ENCODE measurements around the gene CPLANE2. TPM values are rescaled to one million over a fixed set of nuclear protein-coding genes. Genes with fewer than 3 reads are reported as not detected.
"Not testable (repeated sequence)": the region's sequence is repeated elsewhere in the genome, so short reads cannot be mapped to it uniquely, and the experiment has no call there.

Gene CPLANE2
- total and polyA plus RNA-seq, 2 donors = 4.0 to 4.2 TPM

- no peak for DNase-seq (ENCODE audit: low read depth in 6 of 9, low spot score in 9 of 9)
- Histone ChIP-seq H3K27ac (ENCODE audit: low read depth in 1 of 2, low read length in 1 of 2) (no peak overlapping the region), H3K4me1 (ENCODE audit: control insufficient read depth in 2 of 2, insufficient read depth in 2 of 2, low read length in 2 of 2) (peaks cover 10 to 20% of the 10 kb centered on the region in 2 donors), H3K36me3 (ENCODE audit: control insufficient read depth in 2 of 2, insufficient read depth in 2 of 2, low read length in 1 of 2) (peaks cover 0 to 10% of the 10 kb centered on the region in 2 donors), H3K27me3 (ENCODE audit: control insufficient read depth in 2 of 2, insufficient read depth in 1 of 2, low read length in 1 of 2) (peaks cover 0 to 8% of the 10 kb centered on the region in 2 donors), H3K9me3 (ENCODE audit: control insufficient read depth in 2 of 2, insufficient read depth in 1 of 2, low read length in 1 of 2) (peaks cover 0 to 4% of the 10 kb centered on the region in 2 donors), H3K4me3 (ENCODE audit: low read length in 2 of 2) (no peak overlapping the region)
- whole genome bisulfite sequencing = 97% methylated on average over 2 of the region's 2 CpGs
These were observed 32.8 kb downstream of the CPLANE2 start for GRCh38 chr1:16204216-16204615.

GRCh38 chr1:16203550-16203949, 33.4 kb downstream of the CPLANE2 start:
- peaks cover 0 to 4% of the 10 kb centered on the region in 2 donors for H3K9me3 ChIP-seq (ENCODE audit: control insufficient read depth in 2 of 2, insufficient read depth in 1 of 2, low read length in 1 of 2)
- H3K4me3 ChIP-seq (ENCODE audit: low read length in 2 of 2) = no peak overlapping the region
- H3K27ac ChIP-seq (ENCODE audit: low read depth in 1 of 2, low read length in 1 of 2) = no peak overlapping the region
- no peak for DNase-seq (ENCODE audit: low read depth in 6 of 9, low spot score in 9 of 9)
- 50% methylated on average over 3 of the region's 3 CpGs for WGBS
- H3K36me3 ChIP-seq (ENCODE audit: control insufficient read depth in 2 of 2, insufficient read depth in 2 of 2, low read length in 1 of 2) = peaks cover 0 to 10% of the 10 kb centered on the region in 2 donors
- H3K4me1 ChIP-seq (ENCODE audit: control insufficient read depth in 2 of 2, insufficient read depth in 2 of 2, low read length in 2 of 2) = peaks cover 10 to 20% of the 10 kb centered on the region in 2 donors
- H3K27me3 ChIP-seq (ENCODE audit: control insufficient read depth in 2 of 2, insufficient read depth in 1 of 2, low read length in 1 of 2) = peaks cover 0 to 5% of the 10 kb centered on the region in 2 donors

GRCh38 chr1:16202281-16203210, 34.4 kb downstream of the CPLANE2 start:
- peaks cover 0 to 10% of the 10 kb centered on the region in 2 donors for H3K36me3 ChIP-seq (ENCODE audit: control insufficient read depth in 2 of 2, insufficient read depth in 2 of 2, low read length in 1 of 2)
- H3K27me3 ChIP-seq (ENCODE audit: control insufficient read depth in 2 of 2, insufficient read depth in 1 of 2, low read length in 1 of 2) = peaks cover 0 to 3% of the 10 kb centered on the region in 2 donors
- no peak overlapping the region for H3K4me3 ChIP-seq (ENCODE audit: low read length in 2 of 2)
- peaks cover 7 to 18% of the 10 kb centered on the region in 2 donors for H3K4me1 ChIP-seq (ENCODE audit: control insufficient read depth in 2 of 2, insufficient read depth in 2 of 2, low read length in 2 of 2)
- no peak for DNase-seq (ENCODE audit: low read depth in 6 of 9, low spot score in 9 of 9)
- peaks cover 0 to 4% of the 10 kb centered on the region in 2 donors for H3K9me3 ChIP-seq (ENCODE audit: control insufficient read depth in 2 of 2, insufficient read depth in 1 of 2, low read length in 1 of 2)
- H3K27ac ChIP-seq (ENCODE audit: low read depth in 1 of 2, low read length in 1 of 2) = no peak overlapping the region
- 96% methylated on average over 24 of the region's 24 CpGs for WGBS

GRCh38 chr1:16199700-16200099, 37.3 kb downstream of the CPLANE2 start:
- no peak for DNase-seq (ENCODE audit: low read depth in 6 of 9, low spot score in 9 of 9)
- no peaks in the 10 kb centered on the region for H3K4me1 ChIP-seq (ENCODE audit: control insufficient read depth in 2 of 2, insufficient read depth in 2 of 2, low read length in 2 of 2)
- no peaks in the 10 kb centered on the region for H3K27me3 ChIP-seq (ENCODE audit: control insufficient read depth in 2 of 2, insufficient read depth in 1 of 2, low read length in 1 of 2)
- no peaks in the 10 kb centered on the region for H3K9me3 ChIP-seq (ENCODE audit: control insufficient read depth in 2 of 2, insufficient read depth in 1 of 2, low read length in 1 of 2)
- WGBS = 96% methylated on average over 4 of the region's 4 CpGs
- no peak overlapping the region for H3K4me3 ChIP-seq (ENCODE audit: low read length in 2 of 2)
- H3K36me3 ChIP-seq (ENCODE audit: control insufficient read depth in 2 of 2, insufficient read depth in 2 of 2, low read length in 1 of 2) = peaks cover 0 to 10% of the 10 kb centered on the region in 2 donors
- no peak overlapping the region for H3K27ac ChIP-seq (ENCODE audit: low read depth in 1 of 2, low read length in 1 of 2)

- 71% methylated on average over 1 of the region's 1 CpG for WGBS
- Histone ChIP-seq H3K27ac (ENCODE audit: low read depth in 1 of 2, low read length in 1 of 2) (no peak overlapping the region), H3K27me3 (ENCODE audit: control insufficient read depth in 2 of 2, insufficient read depth in 1 of 2, low read length in 1 of 2) (no peaks in the 10 kb centered on the region), H3K9me3 (ENCODE audit: control insufficient read depth in 2 of 2, insufficient read depth in 1 of 2, low read length in 1 of 2) (no peaks in the 10 kb centered on the region), H3K4me3 (ENCODE audit: low read length in 2 of 2) (no peak overlapping the region), H3K36me3 (ENCODE audit: control insufficient read depth in 2 of 2, insufficient read depth in 2 of 2, low read length in 1 of 2) (peaks cover 0 to 9% of the 10 kb centered on the region in 2 donors), H3K4me1 (ENCODE audit: control insufficient read depth in 2 of 2, insufficient read depth in 2 of 2, low read length in 2 of 2) (no peaks in the 10 kb centered on the region)
- no peak for DNase-seq (ENCODE audit: low read depth in 6 of 9, low spot score in 9 of 9)
These were observed 37.9 kb downstream of the CPLANE2 start for GRCh38 chr1:16199157-16199501.

- Histone ChIP-seq H3K4me3 (ENCODE audit: low read length in 2 of 2) (no peak overlapping the region), H3K27ac (ENCODE audit: low read depth in 1 of 2, low read length in 1 of 2) (no peak overlapping the region), H3K27me3 (ENCODE audit: control insufficient read depth in 2 of 2, insufficient read depth in 1 of 2, low read length in 1 of 2) (no peaks in the 10 kb centered on the region), H3K36me3 (ENCODE audit: control insufficient read depth in 2 of 2, insufficient read depth in 2 of 2, low read length in 1 of 2) (peaks cover 0 to 7% of the 10 kb centered on the region in 2 donors), H3K9me3 (ENCODE audit: control insufficient read depth in 2 of 2, insufficient read depth in 1 of 2, low read length in 1 of 2) (no peaks in the 10 kb centered on the region), H3K4me1 (ENCODE audit: control insufficient read depth in 2 of 2, insufficient read depth in 2 of 2, low read length in 2 of 2) (no peaks in the 10 kb centered on the region)
- 96% methylated on average over 8 of the region's 8 CpGs for WGBS
- no peak for DNase-seq (ENCODE audit: low read depth in 6 of 9, low spot score in 9 of 9)
These were observed 38.4 kb downstream of the CPLANE2 start for GRCh38 chr1:16198444-16199156.

GRCh38 chr1:16196874-16197273, 40.1 kb downstream of the CPLANE2 start:
- DNase-seq (ENCODE audit: low read depth in 6 of 9, low spot score in 9 of 9) = no peak
- no peak overlapping the region for H3K4me3 ChIP-seq (ENCODE audit: low read length in 2 of 2)
- peaks cover 0 to 4% of the 10 kb centered on the region in 2 donors for H3K36me3 ChIP-seq (ENCODE audit: control insufficient read depth in 2 of 2, insufficient read depth in 2 of 2, low read length in 1 of 2)
- H3K9me3 ChIP-seq (ENCODE audit: control insufficient read depth in 2 of 2, insufficient read depth in 1 of 2, low read length in 1 of 2) = peaks cover 0 to 3% of the 10 kb centered on the region in 2 donors
- WGBS = 64% methylated on average over 3 of the region's 3 CpGs
- H3K4me1 ChIP-seq (ENCODE audit: control insufficient read depth in 2 of 2, insufficient read depth in 2 of 2, low read length in 2 of 2) = no peaks in the 10 kb centered on the region
- no peak overlapping the region for H3K27ac ChIP-seq (ENCODE audit: low read depth in 1 of 2, low read length in 1 of 2)
- H3K27me3 ChIP-seq (ENCODE audit: control insufficient read depth in 2 of 2, insufficient read depth in 1 of 2, low read length in 1 of 2) = peaks cover 0 to 4% of the 10 kb centered on the region in 2 donors

GRCh38 chr1:16196139-16196538, 40.8 kb downstream of the CPLANE2 start:
- not testable (repeated sequence) for H3K4me3 ChIP-seq (ENCODE audit: low read length in 2 of 2); H3K27ac ChIP-seq (ENCODE audit: low read depth in 1 of 2, low read length in 1 of 2); H3K4me1 ChIP-seq (ENCODE audit: control insufficient read depth in 2 of 2, insufficient read depth in 2 of 2, low read length in 2 of 2); H3K36me3 ChIP-seq (ENCODE audit: control insufficient read depth in 2 of 2, insufficient read depth in 2 of 2, low read length in 1 of 2); H3K9me3 ChIP-seq (ENCODE audit: control insufficient read depth in 2 of 2, insufficient read depth in 1 of 2, low read length in 1 of 2); H3K27me3 ChIP-seq (ENCODE audit: control insufficient read depth in 2 of 2, insufficient read depth in 1 of 2, low read length in 1 of 2); DNase-seq (ENCODE audit: low read depth in 6 of 9, low spot score in 9 of 9)
- over 99% methylated on average over 4 of the region's 4 CpGs for WGBS

- Histone ChIP-seq H3K4me1 (ENCODE audit: control insufficient read depth in 2 of 2, insufficient read depth in 2 of 2, low read length in 2 of 2) (no peaks in the 10 kb centered on the region), H3K9me3 (ENCODE audit: control insufficient read depth in 2 of 2, insufficient read depth in 1 of 2, low read length in 1 of 2) (peaks cover 0 to 4% of the 10 kb centered on the region in 2 donors), H3K27me3 (ENCODE audit: control insufficient read depth in 2 of 2, insufficient read depth in 1 of 2, low read length in 1 of 2) (peaks cover 0 to 9% of the 10 kb centered on the region in 2 donors), H3K36me3 (ENCODE audit: control insufficient read depth in 2 of 2, insufficient read depth in 2 of 2, low read length in 1 of 2) (no peaks in the 10 kb centered on the region), H3K27ac (ENCODE audit: low read depth in 1 of 2, low read length in 1 of 2) (no peak overlapping the region), H3K4me3 (ENCODE audit: low read length in 2 of 2) (no peak overlapping the region)
- DNase-seq (ENCODE audit: low read depth in 6 of 9, low spot score in 9 of 9) = no peak
- 97% methylated on average over 7 of the region's 7 CpGs for WGBS
These were observed 41.5 kb downstream of the CPLANE2 start for GRCh38 chr1:16195518-16195905.

All from thymus (tissue), 11 donors.